ENCODE results near the gene TCF4. TPM values are rescaled to one million over a fixed set of nuclear protein-coding genes. Genes with fewer than 3 reads are reported as not detected.

TCF4 gene
- total and polyA plus RNA-seq, 2 experiments from 2014 or later: 77.7 to 89.2 TPM

GRCh38 chr18:55386545-55386944 lies 201.4 kb downstream of the TCF4 start (continued):
- TF ChIP-seq, protein P1, sequence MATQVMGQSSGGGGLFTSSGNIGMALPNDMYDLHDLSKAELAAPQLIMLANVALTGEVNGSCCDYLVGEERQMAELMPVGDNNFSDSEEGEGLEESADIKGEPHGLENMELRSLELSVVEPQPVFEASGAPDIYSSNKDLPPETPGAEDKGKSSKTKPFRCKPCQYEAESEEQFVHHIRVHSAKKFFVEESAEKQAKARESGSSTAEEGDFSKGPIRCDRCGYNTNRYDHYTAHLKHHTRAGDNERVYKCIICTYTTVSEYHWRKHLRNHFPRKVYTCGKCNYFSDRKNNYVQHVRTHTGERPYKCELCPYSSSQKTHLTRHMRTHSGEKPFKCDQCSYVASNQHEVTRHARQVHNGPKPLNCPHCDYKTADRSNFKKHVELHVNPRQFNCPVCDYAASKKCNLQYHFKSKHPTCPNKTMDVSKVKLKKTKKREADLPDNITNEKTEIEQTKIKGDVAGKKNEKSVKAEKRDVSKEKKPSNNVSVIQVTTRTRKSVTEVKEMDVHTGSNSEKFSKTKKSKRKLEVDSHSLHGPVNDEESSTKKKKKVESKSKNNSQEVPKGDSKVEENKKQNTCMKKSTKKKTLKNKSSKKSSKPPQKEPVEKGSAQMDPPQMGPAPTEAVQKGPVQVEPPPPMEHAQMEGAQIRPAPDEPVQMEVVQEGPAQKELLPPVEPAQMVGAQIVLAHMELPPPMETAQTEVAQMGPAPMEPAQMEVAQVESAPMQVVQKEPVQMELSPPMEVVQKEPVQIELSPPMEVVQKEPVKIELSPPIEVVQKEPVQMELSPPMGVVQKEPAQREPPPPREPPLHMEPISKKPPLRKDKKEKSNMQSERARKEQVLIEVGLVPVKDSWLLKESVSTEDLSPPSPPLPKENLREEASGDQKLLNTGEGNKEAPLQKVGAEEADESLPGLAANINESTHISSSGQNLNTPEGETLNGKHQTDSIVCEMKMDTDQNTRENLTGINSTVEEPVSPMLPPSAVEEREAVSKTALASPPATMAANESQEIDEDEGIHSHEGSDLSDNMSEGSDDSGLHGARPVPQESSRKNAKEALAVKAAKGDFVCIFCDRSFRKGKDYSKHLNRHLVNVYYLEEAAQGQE (IDR thresholded peaks at IDR 0.05; ENCODE audit: unreplicated experiment): no peak
- TF ChIP-seq NANOG (IDR thresholded peaks at IDR 0.05; ENCODE audit: borderline replicate concordance) (no peak), EZH2 (IDR thresholded peaks at IDR 0.05; ENCODE audit: low read depth, unreplicated experiment) (no peak), EZH2phosphoT487 (IDR thresholded peaks at IDR 0.05; ENCODE audit: unreplicated experiment) (no peak), JUNB (IDR thresholded peaks at IDR 0.05; ENCODE audit: unreplicated experiment) (no peak), POLR2AphosphoS5 (IDR thresholded peaks at IDR 0.05; ENCODE audit: low read depth) (no peak)
- TF ChIP-seq, protein P2, sequence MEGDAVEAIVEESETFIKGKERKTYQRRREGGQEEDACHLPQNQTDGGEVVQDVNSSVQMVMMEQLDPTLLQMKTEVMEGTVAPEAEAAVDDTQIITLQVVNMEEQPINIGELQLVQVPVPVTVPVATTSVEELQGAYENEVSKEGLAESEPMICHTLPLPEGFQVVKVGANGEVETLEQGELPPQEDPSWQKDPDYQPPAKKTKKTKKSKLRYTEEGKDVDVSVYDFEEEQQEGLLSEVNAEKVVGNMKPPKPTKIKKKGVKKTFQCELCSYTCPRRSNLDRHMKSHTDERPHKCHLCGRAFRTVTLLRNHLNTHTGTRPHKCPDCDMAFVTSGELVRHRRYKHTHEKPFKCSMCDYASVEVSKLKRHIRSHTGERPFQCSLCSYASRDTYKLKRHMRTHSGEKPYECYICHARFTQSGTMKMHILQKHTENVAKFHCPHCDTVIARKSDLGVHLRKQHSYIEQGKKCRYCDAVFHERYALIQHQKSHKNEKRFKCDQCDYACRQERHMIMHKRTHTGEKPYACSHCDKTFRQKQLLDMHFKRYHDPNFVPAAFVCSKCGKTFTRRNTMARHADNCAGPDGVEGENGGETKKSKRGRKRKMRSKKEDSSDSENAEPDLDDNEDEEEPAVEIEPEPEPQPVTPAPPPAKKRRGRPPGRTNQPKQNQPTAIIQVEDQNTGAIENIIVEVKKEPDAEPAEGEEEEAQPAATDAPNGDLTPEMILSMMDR (conservative IDR thresholded peaks at IDR 0.05; ENCODE audit: low read depth in 2 of 2): no peak

DNA sequence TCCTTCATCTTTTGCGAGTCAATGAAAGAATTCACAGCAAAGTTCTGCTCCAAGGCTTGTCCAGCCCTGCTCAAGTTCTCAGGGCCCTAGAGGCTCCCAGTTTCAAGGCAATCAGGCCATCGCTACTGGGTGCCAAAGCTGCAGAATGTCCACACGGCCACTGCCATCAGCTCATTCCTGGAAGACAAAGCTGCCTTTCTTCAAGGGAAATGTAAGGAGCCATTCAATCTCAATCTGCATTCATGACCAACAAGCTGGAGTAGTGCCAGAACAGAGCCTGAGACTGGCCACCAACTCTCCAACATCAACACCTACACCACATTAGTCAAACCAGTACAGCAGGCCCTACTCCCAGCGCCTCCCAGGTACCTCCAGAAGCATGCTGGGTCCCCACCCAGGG lies 202.2 kb downstream of the TCF4 start:
- ATAC-seq: no peak
- Histone ChIP-seq H3K27ac (ENCODE audit: low read depth) (no peak overlapping the region), H3F3A (replicated peaks; ENCODE audit: low read depth) (no peaks in the 10 kb centered on the region), H3K4me2 (no peak overlapping the region), H2AFZ (no peak overlapping the region), H3K4me1 (ENCODE audit: insufficient read depth) (peaks cover 5% of the 10 kb centered on the region; the same call in 1 of the 2 replicates), H3K4me3 (no peak overlapping the region), H3K79me2 (replicated peaks; ENCODE audit: insufficient read depth) (peaks cover 62% of the 10 kb centered on the region), H3K9me2 (ENCODE audit: insufficient read depth) (no peaks in the 10 kb centered on the region), H4K20me1 (replicated peaks; ENCODE audit: insufficient read depth) (no peaks in the 10 kb centered on the region), H3K36me3 (ENCODE audit: insufficient read depth) (0 out of 2 replicates have a peak, but pooled peaks cover 3% of the 10 kb centered on the region), H3K27me3 (ENCODE audit: insufficient read depth) (no peaks in the 10 kb centered on the region)
- DNase-seq (ENCODE audit: low spot score): no peak
- Mint-ChIP-seq H3K4me1 (peaks cover 33% of the 10 kb centered on the region), H3K27ac (no peak overlapping the region), H3K27me3 (ENCODE audit: insufficient read depth, low read depth, poor library complexity) (peaks cover 16% of the 10 kb centered on the region), H3K36me3 (ENCODE audit: low read depth) (peaks cover 36% of the 10 kb centered on the region), H3K9me3 (peaks cover 21% of the 10 kb centered on the region), H3K4me3 (no peak overlapping the region)
- TF ChIP-seq NANOG (IDR thresholded peaks at IDR 0.05; ENCODE audit: borderline replicate concordance) (no peak), JUNB (IDR thresholded peaks at IDR 0.05; ENCODE audit: unreplicated experiment) (no peak), POLR2AphosphoS5 (IDR thresholded peaks at IDR 0.05; ENCODE audit: low read depth) (no peak), ZNF114 (CRISPR knock-in tag; IDR thresholded peaks at IDR 0.05) (no peak), EZH2phosphoT487 (IDR thresholded peaks at IDR 0.05; ENCODE audit: unreplicated experiment) (no peak), ZNF331 (CRISPR knock-in tag; IDR thresholded peaks at IDR 0.05; ENCODE audit: low read depth) (no peak), ETS1 (IDR thresholded peaks at IDR 0.05) (no peak), CREB1 (CRISPR knock-in tag; IDR thresholded peaks at IDR 0.05; ENCODE audit: low read depth) (no peak), STAT1 (IDR thresholded peaks at IDR 0.05; ENCODE audit: unreplicated experiment) (no peak)
- TF ChIP-seq, protein P2 (conservative IDR thresholded peaks at IDR 0.05; ENCODE audit: low read depth in 2 of 2): no peak

All from GM23338 (cell line).